K562 (cell line): Measurements from ENCODE around the gene COL9A2. TPM values are rescaled to one million over a fixed set of nuclear protein-coding genes. Genes with fewer than 3 reads are reported as not detected.

Source experiments
- ARID3B ChIP-seq: fragments of 250-450 bp; sonication (Bioruptor Pico); IDR thresholded peaks from 2 replicates; pipeline ENCODE4 v1.4.0; 2020; ENCODE audit warnings: borderline replicate concordance
- BCOR ChIP-seq: fragments of 450-650 bp; IDR thresholded peaks from 2 replicates; pipeline ENCODE4 v1.6.1; 2016
- CREBBP ChIP-seq: IDR thresholded peaks from one replicate; pipeline ENCODE4 v1.6.1; 2012; ENCODE audit warnings: low read depth, mild to moderate bottlenecking, control low read depth, inconsistent platforms, low read length
- EWSR1 ChIP-seq: fragments of 450-650 bp; IDR thresholded peaks from 2 replicates; pipeline ENCODE4 v1.6.1; 2018; ENCODE audit warnings: borderline replicate concordance, mild to moderate bottlenecking, low read depth, moderate library complexity; ENCODE audit not compliant: partially characterized antibody
- FOXP1 ChIP-seq: sonication (generic); formaldehyde crosslinking; IDR thresholded peaks from 2 replicates; pipeline ENCODE4 v1.8.0; 2022; ENCODE audit warnings: mild to moderate bottlenecking, missing genetic modification reagents
- KAT7 ChIP-seq: sonication (generic); formaldehyde crosslinking; IDR thresholded peaks from 2 replicates; pipeline ENCODE4 v1.8.0; 2022; ENCODE audit warnings: missing genetic modification reagents, mild to moderate bottlenecking, borderline replicate concordance
- MCM5 ChIP-seq: fragments of 450-650 bp; IDR thresholded peaks from 2 replicates; pipeline ENCODE4 v1.6.1; 2016; ENCODE audit warnings: low read depth
- MCM7 ChIP-seq, 2 experiments: fragments of 450-650 bp; IDR thresholded peaks; 2 replicates each; pipeline ENCODE4 v1.6.1; 2016 to 2018
- MYNN ChIP-seq, 2 experiments: sonication (generic); formaldehyde crosslinking in 1 of 2; IDR thresholded peaks; 2 replicates each; pipeline versions ENCODE4 v1.5.0 to v1.6.1; 2016 to 2020; ENCODE audit warnings: antibody characterized with exemption in 1 of 2, missing genetic modification reagents in 1 of 2
- POLR3G ChIP-seq: IDR thresholded peaks from 2 replicates; pipeline ENCODE4 v1.6.1; 2011; ENCODE audit not compliant: insufficient read length, insufficient replicate concordance; ENCODE audit errors: extremely low read depth
- RBBP5 ChIP-seq: fragments of 200-600 bp; sonication (generic); IDR thresholded peaks from 2 replicates; pipeline ENCODE4 v1.6.1; 2012; ENCODE audit warnings: borderline replicate concordance, mild to moderate bottlenecking, low read length, control low read depth, inconsistent platforms; ENCODE audit not compliant: insufficient read depth, poor library complexity, severe bottlenecking
- RBM14 ChIP-seq: fragments of 200-400 bp; formaldehyde crosslinking; IDR thresholded peaks from 2 replicates; pipeline ENCODE4 v1.6.1; 2018; ENCODE audit warnings: low read depth, mild to moderate bottlenecking, low read length, moderate library complexity, borderline replicate concordance; ENCODE audit not compliant: insufficient read depth
- SIX5 ChIP-seq, 2 experiments: IDR thresholded peaks; 2 replicates each; pipeline ENCODE4 v1.6.1; 2011; ENCODE audit warnings: low read length in 2 of 2, borderline replicate concordance in 1 of 2, low read depth in 1 of 2, mild to moderate bottlenecking in 1 of 2, moderate library complexity in 1 of 2; ENCODE audit not compliant: insufficient read depth in 1 of 2
- TBP ChIP-seq: optimal IDR thresholded peaks from 2 replicates; pipeline ENCODE3; 2011; ENCODE audit warnings: low read depth, low read length, improper control_type of control experiment
- THRA ChIP-seq: fragments of 450-650 bp; IDR thresholded peaks from 2 replicates; pipeline ENCODE4 v1.6.1; 2017; ENCODE audit warnings: mild to moderate bottlenecking, moderate library complexity
- TRIM28 ChIP-seq: fragments of 450-650 bp; IDR thresholded peaks from 2 replicates; pipeline ENCODE4 v1.6.1; 2017
- XRCC5 ChIP-seq: fragments of 200-400 bp; formaldehyde crosslinking; IDR thresholded peaks from 2 replicates; pipeline ENCODE4 v1.6.1; 2017; ENCODE audit warnings: low read depth, mild to moderate bottlenecking, low read length
- YY1 ChIP-seq, 3 experiments: IDR thresholded peaks; 2 replicates each; pipeline ENCODE4 v1.6.1; 2011; ENCODE audit warnings: low read length in 2 of 3, mild to moderate bottlenecking in 2 of 3, moderate library complexity in 2 of 3, borderline replicate concordance in 1 of 3, control low read depth in 1 of 3, low read depth in 1 of 3; ENCODE audit not compliant: insufficient read depth in 3 of 3, insufficient replicate concordance in 2 of 3, control insufficient read depth in 1 of 3, insufficient read length in 1 of 3; ENCODE audit errors: extremely low read depth in 1 of 3
- ZBTB17 ChIP-seq: fragments of 450-650 bp; formaldehyde crosslinking; IDR thresholded peaks from 2 replicates; pipeline ENCODE4 v1.4.0; 2020; ENCODE audit warnings: mild to moderate bottlenecking
- ZBTB34 ChIP-seq: fragments of 250-450 bp; sonication (Bioruptor Pico); IDR thresholded peaks from 2 replicates; pipeline ENCODE4 v1.8.0; 2021; ENCODE audit warnings: mild to moderate bottlenecking, moderate library complexity
- ZFPM2 ChIP-seq: fragments of 250-450 bp; sonication (Bioruptor Pico); IDR thresholded peaks from 2 replicates; pipeline ENCODE4 v1.5.1; 2022; ENCODE audit warnings: mild to moderate bottlenecking
- ZNF253 ChIP-seq: fragments of 250-450 bp; sonication (Bioruptor Pico); conservative IDR thresholded peaks from 2 replicates; pipeline ENCODE4 v1.6.1; 2021; ENCODE audit warnings: mild to moderate bottlenecking
- ZNF316 ChIP-seq: fragments of 450-650 bp; IDR thresholded peaks from 2 replicates; pipeline ENCODE4 v1.6.1; 2016
- ZNF41 ChIP-seq: fragments of 250-450 bp; sonication (Bioruptor Pico); conservative IDR thresholded peaks from 2 replicates; pipeline ENCODE4 v1.4.0; 2020; ENCODE audit warnings: mild to moderate bottlenecking
- ZNF717 ChIP-seq: fragments of 250-450 bp; sonication (Bioruptor Pico); IDR thresholded peaks from 2 replicates; pipeline ENCODE4 v1.5.0; 2021
- ZNF75A ChIP-seq: fragments of 450-650 bp; formaldehyde crosslinking; IDR thresholded peaks from 2 replicates; pipeline ENCODE4 v1.4.0; 2020; ENCODE audit warnings: mild to moderate bottlenecking
- polyA plus RNA-seq, 8 experiments: library from polyadenylated mRNA; depleted of rRNA in 4 of 8; stranded (reverse) in 5 of 8; unstranded in 3 of 8; fragments of >200 nt; fragmentation: Nextera tagmentation in 2 of 8; fragmentation: Illumina TruSeq in 1 of 8; extraction: Ambion mirVana in 2 of 8; extraction: Trizol in 1 of 8; gene quantifications; 2 replicates each; pipeline versions ENCODE4 v1.2.1 to v1.2.3, GENCODE V29; 2011 to 2014; ENCODE audit warnings: inconsistent platforms in 1 of 8, missing spikeins in 1 of 8
- total RNA-seq, 7 experiments: library from RNA; depleted of rRNA in 6 of 7; stranded (reverse); fragments of >200 nt in 6 of 7; fragmentation: Illumina TruSeq in 2 of 7; extraction: Trizol in 2 of 7; gene quantifications; 2 replicates each; pipeline versions ENCODE4 v1.2.1 to v1.2.3, GENCODE V29; 2011 to 2021; ENCODE audit warnings: low replicate concordance in 1 of 7

Gene COL9A2
- total and polyA plus RNA-seq, 9 of the 15 experiments (the other 6 are each of a cell fraction or from before 2014, with no cell fraction given) = 0.03 to 2.2 (median 0.31) TPM

GRCh38 chr1:40338745-40339419 lies 21.8 kb upstream of the COL9A2 start (continued):
- TF ChIP-seq BCOR = peak; percentile 69
- TF ChIP-seq ZNF316 = no peak
- TF ChIP-seq MCM7 (IDR thresholded peaks at IDR 0.05) = no peak
- peak; percentile 31; the same call in 1 of the 2 replicates for TF ChIP-seq ZBTB17 (CRISPR knock-in tag)
- TF ChIP-seq ZFPM2 (CRISPR knock-in tag) = no peak
- TF ChIP-seq MYNN (IDR thresholded peaks at IDR 0.05) = peak; percentile 98
- TF ChIP-seq MYNN (CRISPR knock-in tag; IDR thresholded peaks at IDR 0.05) = peak; percentile 24; the same call in 1 of the 2 replicates
- no peak for TF ChIP-seq ZNF75A (CRISPR knock-in tag)
- no peak for TF ChIP-seq ZBTB34 (CRISPR knock-in tag)
- TF ChIP-seq SIX5 (IDR thresholded peaks at IDR 0.05; ENCODE audit: borderline replicate concordance in 1 of 2, insufficient read depth in 1 of 2, low read depth in 1 of 2, low read length in 2 of 2) = no peak
- TF ChIP-seq ZNF253 (CRISPR knock-in tag) = no peak
- no peak for TF ChIP-seq FOXP1 (CRISPR knock-in tag)
- peak; percentile 74; the same call in 1 of the 2 replicates for TF ChIP-seq KAT7 (CRISPR knock-in tag)
- TF ChIP-seq RBBP5 = no peak
- TF ChIP-seq YY1 (IDR thresholded peaks at IDR 0.05; ENCODE audit: borderline replicate concordance in 1 of 3, control insufficient read depth in 1 of 3, extremely low read depth in 1 of 3, insufficient read depth in 3 of 3, insufficient read length in 1 of 3, insufficient replicate concordance in 2 of 3, low read depth in 1 of 3, low read length in 2 of 3) = no peak
- TF ChIP-seq POLR3G = no peak
- no peak for TF ChIP-seq RBM14
- TF ChIP-seq ZNF41 = no peak
- no peak for TF ChIP-seq CREBBP
- TF ChIP-seq TBP = peak; percentile 16
- TF ChIP-seq MCM5 = no peak
- no peak for TF ChIP-seq THRA
- TF ChIP-seq ZNF717 (CRISPR knock-in tag) = no peak
- TF ChIP-seq XRCC5 = peak; percentile 90
- no peak for TF ChIP-seq TRIM28
- TF ChIP-seq ARID3B (CRISPR knock-in tag) = no peak
- TF ChIP-seq EWSR1 = no peak
